Erythroblast (primary cell): Measurements from ENCODE around the gene OTOG.

ENCODE experiments used
- DNase-seq, 2 experiments: peaks; one replicate each; lab custom pipeline; 2025; lab: John Stamatoyannopoulos, UW
- GATA1 ChIP-seq: IDR thresholded peaks from 2 replicates; pipeline ENCODE4 v1.6.1; 2011; ENCODE audit warnings: low read depth, mild to moderate bottlenecking, control low read depth, low read length, moderate library complexity
- POLR2A ChIP-seq: IDR thresholded peaks from 2 replicates; pipeline ENCODE4 v1.6.1; 2011; ENCODE audit warnings: mild to moderate bottlenecking, low read length

The OTOG gene

DNA sequence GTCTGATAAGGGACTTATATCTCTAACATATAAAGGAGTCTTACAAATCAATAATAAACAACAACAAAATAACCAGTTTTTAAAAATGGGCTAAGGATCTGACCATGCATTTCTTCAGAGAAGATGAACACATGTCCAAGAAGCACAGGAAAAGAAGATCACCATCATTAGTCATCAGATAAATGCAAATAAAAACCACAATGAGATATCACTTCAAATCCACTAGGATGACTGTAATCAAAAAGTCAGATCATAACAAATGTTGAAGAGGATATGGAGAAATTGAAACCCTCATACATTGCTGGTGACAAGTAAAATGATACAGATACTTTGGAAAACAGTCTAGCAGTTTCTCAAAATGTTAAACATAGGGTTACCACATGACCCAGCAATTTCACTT, 111.2 kb downstream of the OTOG start:
- TF ChIP-seq POLR2A (no peak), GATA1 (no peak)
- DNase-seq, result no peak

DNA sequence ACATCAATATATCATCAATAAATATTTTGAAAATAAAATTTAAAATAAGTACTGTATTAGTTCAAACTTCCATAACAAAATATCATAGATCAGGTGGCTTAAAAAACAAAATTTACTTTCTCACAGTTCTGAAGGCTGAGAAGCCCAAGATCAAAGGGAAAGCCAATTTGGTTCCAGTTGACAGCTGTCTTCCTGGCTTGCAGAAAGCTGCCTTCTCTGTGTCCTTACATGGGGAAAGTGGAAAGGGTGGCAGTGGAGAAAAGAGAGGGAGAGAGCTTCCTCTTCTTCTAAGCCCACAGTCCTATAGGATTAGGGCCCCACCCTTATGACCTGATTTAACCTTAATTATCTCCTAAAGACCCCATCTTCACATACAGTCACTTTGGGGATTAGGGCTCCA, 121.1 kb downstream of the OTOG start:
- no peak for DNase-seq
- no peak for TF ChIP-seq GATA1

DNA sequence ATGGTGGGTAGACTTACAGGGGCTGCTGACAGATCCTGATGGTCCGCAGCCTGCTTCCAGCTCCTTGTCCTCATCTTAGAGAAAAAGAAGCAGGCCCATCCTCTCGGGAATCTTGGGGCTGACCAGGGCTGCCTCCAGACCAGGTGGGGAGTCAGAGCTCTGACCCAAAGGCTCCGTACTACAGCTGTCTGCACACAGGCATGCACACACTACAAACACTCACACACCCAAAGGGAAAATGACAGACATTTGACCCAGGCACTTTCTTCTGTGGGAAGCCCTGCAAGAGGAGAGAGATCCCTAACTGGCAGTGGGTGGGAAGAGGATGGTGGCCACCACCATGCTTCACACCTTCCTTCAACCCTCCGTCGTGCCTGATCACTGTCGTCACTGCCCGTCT, 125.4 kb downstream of the OTOG start:
- TF ChIP-seq GATA1, result no peak
- no peak for TF ChIP-seq POLR2A
- DNase-seq, result no peak

DNA sequence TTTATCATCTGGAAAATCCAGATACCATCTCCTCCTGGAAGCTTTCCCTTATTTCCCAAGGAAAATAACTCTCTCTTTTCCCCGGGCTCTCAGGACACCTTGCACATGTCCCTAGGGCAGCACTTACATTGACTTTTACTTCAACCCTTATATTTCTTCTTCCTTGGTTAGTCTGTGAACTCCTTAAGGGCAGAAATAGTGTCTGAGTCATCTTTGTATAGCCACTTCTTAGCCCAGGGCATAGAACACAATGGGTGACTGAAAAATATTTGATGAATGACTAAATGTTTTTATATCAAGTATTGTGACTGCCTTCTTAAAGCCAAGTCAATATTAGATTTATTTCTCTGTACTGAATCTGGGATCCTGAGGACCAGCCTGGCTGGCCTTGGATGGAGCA, 126.9 kb downstream of the OTOG start:
- TF ChIP-seq POLR2A, result no peak
- TF ChIP-seq GATA1, result no peak
- no peak for DNase-seq

DNA sequence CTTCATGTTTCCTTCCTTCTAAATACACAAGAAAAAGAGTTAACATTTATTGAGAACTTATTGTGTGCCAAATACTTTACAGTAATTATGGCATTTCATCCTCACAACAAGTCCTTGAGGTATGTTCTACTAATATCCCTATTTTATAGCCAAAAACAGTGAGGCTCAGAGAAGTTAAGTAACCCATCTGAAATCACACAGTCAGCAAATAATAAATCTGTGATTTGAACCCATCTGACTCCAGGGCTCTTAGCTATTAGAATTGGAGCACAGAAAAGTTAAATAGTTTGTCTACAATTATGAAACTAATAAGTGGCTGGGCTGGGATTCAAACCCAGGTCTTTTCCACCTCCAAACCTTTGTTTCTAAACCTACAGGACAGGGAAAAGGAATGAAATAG, 135.8 kb downstream of the OTOG start:
- no peak for DNase-seq
- TF ChIP-seq POLR2A (no peak), GATA1 (no peak)

DNA sequence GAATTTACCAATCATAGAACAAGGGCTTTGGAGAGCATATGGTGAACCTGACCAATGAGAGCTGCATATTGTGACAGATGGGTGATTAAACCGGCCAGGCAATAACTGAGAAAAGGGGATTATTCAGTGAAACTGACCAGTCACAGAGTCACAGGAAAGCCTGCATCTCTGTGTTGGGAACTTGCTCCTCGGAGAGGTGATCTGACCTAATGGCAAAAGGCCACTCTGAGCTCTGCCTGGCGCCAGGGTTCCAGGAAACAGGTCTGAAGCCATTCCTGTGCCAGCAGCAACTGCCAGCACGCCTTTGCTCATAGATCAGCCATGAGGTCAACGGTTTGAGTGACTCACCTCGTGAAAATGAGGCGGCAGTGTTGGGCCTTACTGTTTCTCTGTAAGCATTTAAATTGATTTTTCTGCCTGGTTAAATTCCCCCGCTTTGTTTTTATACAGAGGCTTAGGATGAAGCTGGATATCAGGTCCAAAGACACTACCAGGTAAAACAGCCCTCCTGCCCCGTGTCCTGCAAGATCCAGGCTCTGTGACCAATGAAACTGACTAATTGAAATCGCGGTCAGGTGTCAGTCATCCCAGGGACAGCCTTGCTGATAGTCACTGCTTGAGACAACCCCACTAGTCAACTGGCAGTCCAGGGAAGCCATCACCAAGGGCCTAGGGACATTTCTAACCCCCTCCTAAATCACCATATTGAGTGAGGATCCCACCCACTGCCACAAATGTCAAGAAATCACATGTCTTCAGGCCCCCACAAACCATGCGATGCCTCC, 136.5 kb downstream of the OTOG start:
- TF ChIP-seq GATA1 (no peak), POLR2A (no peak)
- no peak for DNase-seq

DNA sequence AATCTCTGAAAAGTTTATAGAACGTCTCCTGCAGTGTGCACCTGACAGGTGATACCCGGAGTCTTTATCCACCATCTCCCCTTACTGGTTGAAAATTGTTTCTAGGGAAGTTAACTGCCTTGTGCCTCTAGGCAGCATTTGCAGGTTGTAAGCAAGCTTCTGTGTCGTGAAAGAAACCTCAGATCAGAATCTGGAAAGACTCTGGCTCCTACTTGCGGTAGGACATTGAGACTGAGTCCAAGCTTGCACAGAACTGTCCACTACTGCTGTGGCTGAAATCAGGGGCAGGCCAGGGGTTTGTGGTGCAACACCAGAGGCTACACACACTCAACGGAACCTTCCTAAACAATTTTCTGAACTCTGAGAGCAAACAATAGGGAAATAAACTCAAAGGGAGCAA, 137.5 kb downstream of the OTOG start:
- DNase-seq, result no peak
- TF ChIP-seq GATA1 (no peak), POLR2A (no peak)

DNA sequence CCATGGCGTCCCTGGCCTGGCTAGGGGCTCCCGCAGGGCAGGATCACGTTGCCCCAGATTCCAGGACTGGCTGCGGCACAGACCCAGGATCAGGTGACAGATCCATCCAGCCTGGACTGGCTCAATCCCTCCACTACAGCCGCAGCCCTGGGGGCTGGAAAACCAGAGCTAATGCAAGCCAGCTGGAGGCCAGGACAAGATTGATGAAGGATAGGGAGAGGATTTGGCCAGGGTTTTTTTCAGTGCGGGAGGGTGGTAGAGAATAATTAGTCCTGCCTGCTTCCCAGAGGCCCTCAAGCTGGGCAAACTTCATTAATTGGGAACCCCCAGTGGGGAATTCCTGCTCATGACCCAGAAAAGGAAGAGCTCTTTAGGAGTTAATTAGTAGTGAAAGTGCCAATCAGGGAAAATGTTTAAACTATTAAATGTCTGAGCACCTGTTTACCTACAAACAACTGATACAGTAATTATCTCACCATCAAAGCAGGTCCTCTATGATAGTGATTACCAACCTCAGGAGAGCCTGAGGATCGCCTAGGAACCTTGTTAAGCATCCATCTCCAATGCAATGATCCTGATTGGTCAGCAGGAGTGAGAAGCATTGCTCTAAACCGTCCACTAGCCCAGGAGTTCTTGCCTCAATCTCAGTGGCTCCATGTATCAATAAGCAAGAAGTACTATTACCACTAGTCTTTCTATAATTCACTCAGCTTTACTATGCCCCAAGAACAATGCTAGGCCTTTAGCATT, 139.3 kb downstream of the OTOG start:
- no peak for TF ChIP-seq GATA1
- no peak for DNase-seq

DNA sequence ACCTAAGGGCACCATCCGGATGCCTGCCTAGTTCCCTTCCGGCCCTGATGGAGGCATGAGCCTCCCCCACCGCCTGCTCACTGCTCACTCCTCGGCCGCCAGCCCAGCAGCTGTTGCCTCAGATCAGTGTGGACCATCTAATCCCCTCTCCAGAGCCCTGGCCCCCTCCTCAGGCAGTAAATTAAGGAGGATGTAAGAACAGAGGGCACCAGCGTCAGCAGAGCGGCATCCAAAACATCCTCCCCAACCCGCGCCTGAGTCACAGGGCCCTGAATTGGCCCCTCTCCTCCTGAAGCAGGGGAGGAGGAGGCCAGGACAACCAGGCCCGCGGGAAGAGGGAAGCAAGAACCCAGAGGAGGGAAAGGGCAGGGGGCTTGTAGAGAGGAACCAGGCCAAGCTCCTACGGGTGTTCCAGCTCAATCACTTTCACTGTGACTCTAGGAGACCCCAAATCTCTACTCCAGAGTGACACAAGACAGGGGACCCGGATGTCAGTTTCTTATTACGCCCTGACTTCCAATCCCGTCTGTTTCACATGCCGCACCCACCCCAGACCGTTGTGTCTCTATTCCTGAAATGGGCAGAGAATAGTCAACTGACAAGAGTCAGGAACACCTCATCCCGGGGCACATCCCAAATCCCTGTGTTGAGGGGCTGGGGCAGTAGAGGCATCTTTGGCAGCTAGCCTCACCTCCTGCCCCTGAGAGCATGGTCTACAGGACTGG, 141.0 kb downstream of the OTOG start:
- DNase-seq, result no peak
- TF ChIP-seq POLR2A, result no peak
- no peak for TF ChIP-seq GATA1

DNA sequence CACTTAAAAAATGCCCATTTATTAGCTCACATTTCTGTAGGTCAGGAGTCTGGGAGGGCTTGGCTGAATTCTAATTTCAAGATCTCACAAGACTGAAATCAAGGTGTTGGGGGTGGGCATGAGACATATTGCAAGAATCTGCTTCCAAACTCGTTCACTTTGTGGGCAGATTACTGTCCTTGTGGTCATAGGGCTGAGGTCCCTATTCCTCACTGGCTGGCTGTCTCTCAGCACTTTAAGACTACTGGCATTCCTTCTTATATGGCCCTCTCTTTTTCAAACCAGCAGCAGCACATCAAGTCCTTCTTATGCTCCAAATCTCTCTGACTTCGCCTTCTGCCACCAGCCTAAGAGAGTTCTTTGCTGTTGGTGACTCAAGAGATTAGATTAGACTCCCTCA, 144.5 kb downstream of the OTOG start:
- no peak for TF ChIP-seq GATA1
- TF ChIP-seq POLR2A, result no peak
- no peak for DNase-seq

DNA sequence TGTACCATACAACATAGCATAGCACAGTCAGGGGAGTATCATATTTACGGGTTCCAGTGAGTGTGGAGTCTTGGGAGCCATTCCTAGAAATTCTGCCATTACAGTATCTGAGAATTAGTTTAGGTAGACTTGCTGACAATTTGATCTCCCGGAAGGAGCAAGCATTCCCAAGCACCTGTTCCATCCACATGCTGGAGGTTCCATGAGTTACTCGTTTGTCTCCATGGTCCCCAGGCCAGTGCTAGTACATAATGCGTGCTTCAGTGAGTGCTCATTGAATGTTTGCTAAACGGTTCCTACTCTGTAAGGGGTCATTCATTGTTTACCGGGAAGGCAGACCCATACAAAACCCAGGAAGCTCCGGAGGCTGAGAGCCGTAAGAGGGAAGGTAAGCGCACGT, 144.9 kb downstream of the OTOG start:
- TF ChIP-seq POLR2A (no peak), GATA1 (no peak)
- DNase-seq, result no peak

DNA sequence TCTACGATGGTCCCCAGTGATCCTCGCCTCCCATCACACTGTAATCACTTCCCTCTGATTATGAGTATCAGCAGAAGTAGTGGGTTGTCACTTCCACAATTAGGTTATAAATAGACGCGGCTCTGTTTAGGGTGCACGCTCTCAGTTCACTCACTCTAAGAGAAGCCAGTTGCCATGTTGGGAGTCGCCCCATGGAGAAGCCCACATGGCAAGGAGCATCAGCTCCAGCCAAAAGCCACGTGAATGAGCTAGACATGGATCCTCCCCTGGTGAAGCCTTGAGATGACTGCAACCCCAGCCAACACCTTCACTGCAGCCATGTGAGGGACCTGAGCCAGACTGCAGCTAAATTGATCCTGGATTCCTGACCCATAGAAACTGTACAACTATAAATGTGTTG, 145.9 kb downstream of the OTOG start:
- DNase-seq, result no peak
- TF ChIP-seq POLR2A (no peak), GATA1 (no peak)

DNA sequence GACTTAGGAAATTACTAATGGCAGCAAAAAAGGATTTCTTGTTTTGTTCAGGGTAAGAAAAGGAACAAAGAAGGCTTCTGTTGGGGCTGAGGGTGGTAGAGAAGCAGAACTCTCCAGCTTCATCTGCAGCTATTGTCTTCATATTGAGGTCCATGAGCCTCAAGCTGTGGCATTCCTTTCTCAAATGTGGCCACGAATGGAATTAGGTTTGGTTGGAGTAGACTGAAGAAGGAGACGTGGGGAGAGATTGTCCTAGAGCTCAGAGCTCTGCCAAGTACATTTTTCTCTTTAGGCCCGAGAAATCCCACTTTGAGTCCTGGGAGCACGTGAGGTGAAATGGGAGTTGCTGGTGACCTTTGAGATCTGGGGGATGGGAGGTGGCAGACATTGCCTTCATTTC, 146.5 kb downstream of the OTOG start:
- no peak for DNase-seq
- TF ChIP-seq GATA1 (no peak), POLR2A (no peak)

DNA sequence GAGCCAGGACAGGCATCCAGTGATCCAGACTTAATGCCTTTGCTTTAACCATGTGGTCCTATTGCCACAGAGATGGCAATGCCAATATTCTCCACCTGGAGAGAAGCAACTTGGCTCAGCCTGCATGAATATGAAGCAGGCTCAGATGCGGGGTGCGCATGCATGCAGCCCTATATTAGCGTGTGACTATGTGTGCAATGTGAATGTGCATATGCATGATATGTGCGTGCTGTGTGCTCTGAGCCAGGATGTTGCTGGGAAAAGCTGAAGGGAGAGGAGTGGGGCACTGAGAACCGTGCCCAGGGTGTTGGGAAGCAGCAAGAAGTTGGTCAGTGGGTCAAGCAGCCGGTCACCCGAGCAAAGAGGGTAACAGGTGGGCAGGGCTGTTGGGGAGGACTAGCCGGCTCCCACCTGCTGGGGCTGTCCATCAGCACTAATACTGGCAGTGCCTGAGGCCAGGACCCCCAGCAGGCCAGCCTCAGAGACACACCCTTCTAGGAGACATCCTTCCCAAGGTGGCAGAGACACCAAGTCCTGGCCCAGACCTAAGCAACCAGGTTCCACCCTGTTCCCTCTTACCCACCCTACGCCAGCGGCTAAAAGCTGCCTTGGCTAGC, 147.5 kb downstream of the OTOG start:
- TF ChIP-seq GATA1, result no peak
- TF ChIP-seq POLR2A, result no peak
- DNase-seq, result no peak
